Keratinocyte (primary cell): ENCODE measurements around the gene GGTLC1. TPM values are rescaled to one million over a fixed set of nuclear protein-coding genes. Genes with fewer than 3 reads are reported as not detected.
"Not testable (repeated sequence)": the region's sequence is repeated elsewhere in the genome, so short reads cannot be mapped to it uniquely, and the experiment has no call there.

Experiments
- DNase-seq: peaks from one replicate; pipeline ENCODE4 v3.0.0-alpha.2; 2011; ENCODE audit warnings: low read depth, missing footprints, low spot score
- FAIRE-seq: peaks from 2 replicates; lab custom pipeline; 2011; peaks lifted over from hg19 to GRCh38; lab: Jason Lieb, UNC
- H2AFZ ChIP-seq: 2 replicates; pipeline ENCODE4 v1.6.0; 2012; ENCODE audit warnings: low read length, control low read depth, inconsistent platforms; ENCODE audit not compliant: control insufficient read depth
- H3K27ac ChIP-seq: 2 replicates; pipeline ENCODE4 v1.5.1; 2011; ENCODE audit warnings: low read length; ENCODE audit not compliant: control insufficient read depth, insufficient read depth
- H3K27me3 ChIP-seq: 3 replicates; pipeline ENCODE4 v1.6.0; 2011; ENCODE audit warnings: low read length; ENCODE audit not compliant: control insufficient read depth, insufficient read depth; ENCODE audit errors: extremely low read depth
- H3K36me3 ChIP-seq, 2 experiments: 2 replicates in 1 of 2; 3 replicates in 1 of 2; pipeline ENCODE4 v1.5.1; 2011; ENCODE audit warnings: low read length in 2 of 2, mild to moderate bottlenecking in 1 of 2; ENCODE audit not compliant: control insufficient read depth in 2 of 2, insufficient read depth in 2 of 2; ENCODE audit errors: extremely low read depth in 1 of 2
- H3K4me1 ChIP-seq: 3 replicates; pipeline ENCODE4 v1.5.1; 2011; ENCODE audit warnings: low read length; ENCODE audit not compliant: control insufficient read depth, insufficient read depth; ENCODE audit errors: extremely low read depth
- H3K4me2 ChIP-seq: 3 replicates; pipeline ENCODE4 v1.6.0; 2011; ENCODE audit warnings: low read depth, low read length; ENCODE audit not compliant: control insufficient read depth, insufficient read depth; ENCODE audit errors: extremely low read depth
- H3K4me3 ChIP-seq, 3 experiments: fragments of 200-600 bp in 1 of 3; sonication (generic) in 1 of 3; 2 replicates in 2 of 3; 3 replicates in 1 of 3; pipeline ENCODE4 v1.5.1; 2011 to 2016; ENCODE audit warnings: low read length in 3 of 3, mild to moderate bottlenecking in 3 of 3, control low read depth in 2 of 3, inconsistent platforms in 1 of 3, low read depth in 1 of 3, mixed read lengths in 1 of 3, mixed run types in 1 of 3, moderate library complexity in 1 of 3; ENCODE audit not compliant: control insufficient read depth in 2 of 3, insufficient read depth in 2 of 3; ENCODE audit errors: extremely low read depth in 1 of 3
- H3K79me2 ChIP-seq: 2 replicates; pipeline ENCODE4 v1.6.0; 2012; ENCODE audit warnings: low read length; ENCODE audit not compliant: control insufficient read depth, insufficient read depth
- H3K9ac ChIP-seq: 3 replicates; pipeline ENCODE4 v1.6.0; 2011; ENCODE audit warnings: low read length; ENCODE audit not compliant: control insufficient read depth, insufficient read depth; ENCODE audit errors: extremely low read depth
- H3K9me1 ChIP-seq: 3 replicates; pipeline ENCODE4 v1.6.0; 2011; ENCODE audit warnings: low read length; ENCODE audit not compliant: control insufficient read depth, insufficient read depth; ENCODE audit errors: extremely low read depth
- H3K9me3 ChIP-seq: 2 replicates; pipeline ENCODE4 v1.5.1; 2012; ENCODE audit warnings: low read depth, low read length; ENCODE audit not compliant: control insufficient read depth
- H4K20me1 ChIP-seq: 3 replicates; pipeline ENCODE4 v1.6.0; 2011; ENCODE audit warnings: low read length; ENCODE audit not compliant: control insufficient read depth, insufficient read depth; ENCODE audit errors: extremely low read depth
- CTCF ChIP-seq, 3 experiments: IDR thresholded peaks in 1 of 3; conservative IDR thresholded peaks in 1 of 3; optimal IDR thresholded peaks in 1 of 3; 2 replicates in 2 of 3; 3 replicates in 1 of 3; pipeline versions ENCODE3 to v1.5.1; 2011; ENCODE audit warnings: low read length in 3 of 3, mild to moderate bottlenecking in 3 of 3, moderate library complexity in 2 of 3, control low read depth in 1 of 3, inconsistent platforms in 1 of 3; ENCODE audit not compliant: insufficient read depth in 2 of 3; ENCODE audit errors: extremely low read depth in 1 of 3
- dilution Hi-C: fragments of 300-500 bp; cut with MboI; formaldehyde crosslinking; loops from one replicate; pipeline ENCODE4 v1.7.0; 2020; ENCODE audit warnings: low sequenced_read_pairs; ENCODE audit not compliant: extremely low pct_ligation_motif_present
- polyA plus RNA-seq, 5 experiments: library from polyadenylated mRNA; depleted of rRNA in 3 of 5; stranded (reverse) in 3 of 5; stranded (forward) in 1 of 5; unstranded in 1 of 5; fragments of >200 nt; gene quantifications; 1 replicate in 1 of 5; 2 replicates in 3 of 5; 3 replicates in 1 of 5; pipeline versions ENCODE4 v1.2.1 to v1.2.3, GENCODE V29; 2011 to 2012; ENCODE audit warnings: missing spikeins in 2 of 5, low read depth in 1 of 5, low replicate concordance in 1 of 5

Gene GGTLC1
- polyA plus RNA-seq, 1 donor (not counting 4 experiments of a cell fraction or from before 2014, with no cell fraction given): not detected

DNA sequence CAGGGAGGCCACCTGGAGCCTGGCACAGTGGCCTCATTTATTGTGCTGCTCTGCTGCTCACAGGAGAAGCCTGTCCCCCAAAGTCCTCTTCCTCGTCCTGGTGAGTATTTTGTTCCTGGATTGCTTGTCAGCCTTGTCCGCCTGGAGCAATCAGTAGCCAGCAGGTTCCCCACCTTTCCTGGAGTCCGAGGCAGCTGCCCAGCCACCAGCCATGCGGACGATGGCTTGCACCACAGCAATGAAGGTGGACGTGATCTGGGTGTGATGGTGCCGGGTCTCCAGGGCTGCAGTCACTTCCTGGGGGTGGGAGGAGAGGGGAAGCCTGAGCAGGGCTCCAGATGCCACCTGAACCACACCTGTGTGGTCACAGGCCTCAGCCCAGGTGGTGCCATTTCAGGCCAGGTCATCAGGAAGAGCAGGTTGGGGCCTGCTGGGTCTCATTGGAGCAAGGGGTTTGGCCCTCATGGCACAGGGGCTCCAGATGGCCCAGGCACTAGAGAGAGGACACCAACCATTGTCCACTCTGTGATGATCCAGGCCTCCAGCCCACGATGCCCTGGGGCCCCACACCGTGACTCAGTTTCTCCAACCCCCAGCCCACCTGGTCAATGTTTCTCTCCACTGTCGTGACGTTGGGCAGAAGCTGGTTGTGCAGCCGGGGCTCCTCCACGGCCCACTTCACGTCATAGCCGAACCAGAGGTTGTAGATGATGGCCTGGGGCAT is 3.4 kb downstream of the GGTLC1 start:
- H3K79me2 ChIP-seq, H3K9me3 ChIP-seq, H3K36me3 ChIP-seq, H3K4me1 ChIP-seq, H3K4me2 ChIP-seq, H2AFZ ChIP-seq, DNase-seq, H3K9me1 ChIP-seq, FAIRE-seq, dilution Hi-C loops, H3K9ac ChIP-seq, H3K27ac ChIP-seq, H4K20me1 ChIP-seq, H3K4me3 ChIP-seq, H3K27me3 ChIP-seq: not testable (repeated sequence)

GRCh38 chr20:23984476-23985023 is 4.0 kb downstream of the GGTLC1 start:
- H3K9me1 ChIP-seq, H3K4me1 ChIP-seq, FAIRE-seq, H3K9ac ChIP-seq, DNase-seq, H3K36me3 ChIP-seq, H3K4me3 ChIP-seq, H3K27me3 ChIP-seq, H3K9me3 ChIP-seq, H3K4me2 ChIP-seq, H4K20me1 ChIP-seq, H2AFZ ChIP-seq, H3K79me2 ChIP-seq, H3K27ac ChIP-seq, dilution Hi-C loops: not testable (repeated sequence)
- TF ChIP-seq CTCF (optimal IDR thresholded peaks at IDR 0.05 in 1 of 3, IDR thresholded peaks at IDR 0.05 in 1 of 3, conservative IDR thresholded peaks at IDR 0.05 in 1 of 3; ENCODE audit: extremely low read depth in 1 of 3, insufficient read depth in 2 of 3, low read length in 3 of 3): peak in 1 of 3 experiments; percentile 18

DNA sequence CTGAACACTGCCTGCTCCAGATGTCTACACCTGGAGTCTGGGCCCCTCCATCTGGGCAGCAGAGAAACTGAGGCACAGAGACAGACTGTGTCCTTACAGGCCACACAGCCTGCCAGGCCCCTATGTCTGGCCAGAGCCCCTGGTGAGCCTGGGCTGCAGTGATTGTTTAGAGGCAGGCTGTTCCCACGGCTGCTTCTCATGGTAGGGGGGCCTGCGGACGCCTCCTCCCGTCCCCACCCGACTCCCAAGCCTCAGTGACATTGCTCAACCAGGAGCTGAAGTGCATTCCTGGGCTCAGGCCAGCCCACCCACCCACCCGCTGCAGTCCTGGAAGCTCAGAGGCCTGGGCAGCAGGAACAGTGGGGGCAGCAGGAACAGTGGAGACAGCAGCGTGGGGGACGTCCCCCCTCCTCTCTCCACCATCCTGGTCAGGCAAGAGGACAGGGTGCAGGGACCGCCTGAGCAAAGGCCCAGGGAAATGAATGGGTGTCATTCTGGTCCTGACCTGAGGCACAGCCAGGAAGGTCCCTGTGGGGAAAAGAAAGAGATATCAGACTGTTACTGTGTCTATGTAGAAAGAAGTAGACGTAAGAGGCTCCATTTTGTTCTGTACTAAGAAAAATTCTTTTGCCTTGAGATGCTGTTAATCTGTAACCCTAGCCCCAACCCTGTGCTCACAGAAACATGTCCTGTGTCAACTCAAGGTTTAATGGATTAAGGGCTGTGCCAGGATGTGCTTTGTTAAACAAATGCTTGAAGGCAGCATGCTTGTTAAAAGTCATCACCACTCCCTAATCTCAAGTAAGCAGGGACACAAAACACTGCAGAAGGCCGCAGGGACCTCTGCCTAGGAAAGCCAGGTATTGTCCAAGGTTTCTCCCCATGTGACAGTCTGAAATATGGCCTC is 6.2 kb downstream of the GGTLC1 start:
- H3K27me3 ChIP-seq, H3K9ac ChIP-seq, H3K4me2 ChIP-seq, dilution Hi-C loops, H3K36me3 ChIP-seq, FAIRE-seq, H3K4me1 ChIP-seq, H4K20me1 ChIP-seq, H3K27ac ChIP-seq, H3K9me1 ChIP-seq, H3K4me3 ChIP-seq, H3K79me2 ChIP-seq, H3K9me3 ChIP-seq, DNase-seq, H2AFZ ChIP-seq: not testable (repeated sequence)

- dilution Hi-C loops, H2AFZ ChIP-seq, H3K36me3 ChIP-seq, H3K4me2 ChIP-seq, H4K20me1 ChIP-seq, DNase-seq, H3K27ac ChIP-seq, H3K79me2 ChIP-seq, FAIRE-seq, H3K27me3 ChIP-seq, H3K4me1 ChIP-seq, H3K4me3 ChIP-seq, H3K9ac ChIP-seq, H3K9me3 ChIP-seq, H3K9me1 ChIP-seq: not testable (repeated sequence)
Observed at GRCh38 chr20:23981526-23981925, 7.1 kb downstream of the GGTLC1 start.
